Keratinocyte (primary cell): Measurements from ENCODE around the gene TIMM8A. TPM values are rescaled to one million over a fixed set of nuclear protein-coding genes. Genes with fewer than 3 reads are reported as not detected.
A peak's percentile ranks its signal among the peaks of the same experiment; 100 is the strongest.

Source experiments
- DNase-seq: peaks from one replicate; pipeline ENCODE4 v3.0.0-alpha.2; 2011; ENCODE audit warnings: low read depth, missing footprints, low spot score
- FAIRE-seq: peaks from 2 replicates; lab custom pipeline; 2011; peaks lifted over from hg19 to GRCh38; lab: Jason Lieb, UNC
- H2AFZ ChIP-seq: 2 replicates; pipeline ENCODE4 v1.6.0; 2012; ENCODE audit warnings: low read length, control low read depth, inconsistent platforms; ENCODE audit not compliant: control insufficient read depth
- H3K27ac ChIP-seq: 2 replicates; pipeline ENCODE4 v1.5.1; 2011; ENCODE audit warnings: low read length; ENCODE audit not compliant: control insufficient read depth, insufficient read depth
- H3K27me3 ChIP-seq: 3 replicates; pipeline ENCODE4 v1.6.0; 2011; ENCODE audit warnings: low read length; ENCODE audit not compliant: control insufficient read depth, insufficient read depth; ENCODE audit errors: extremely low read depth
- H3K36me3 ChIP-seq, 2 experiments: 2 replicates in 1 of 2; 3 replicates in 1 of 2; pipeline ENCODE4 v1.5.1; 2011; ENCODE audit warnings: low read length in 2 of 2, mild to moderate bottlenecking in 1 of 2; ENCODE audit not compliant: control insufficient read depth in 2 of 2, insufficient read depth in 2 of 2; ENCODE audit errors: extremely low read depth in 1 of 2
- H3K4me1 ChIP-seq: 3 replicates; pipeline ENCODE4 v1.5.1; 2011; ENCODE audit warnings: low read length; ENCODE audit not compliant: control insufficient read depth, insufficient read depth; ENCODE audit errors: extremely low read depth
- H3K4me2 ChIP-seq: 3 replicates; pipeline ENCODE4 v1.6.0; 2011; ENCODE audit warnings: low read depth, low read length; ENCODE audit not compliant: control insufficient read depth, insufficient read depth; ENCODE audit errors: extremely low read depth
- H3K4me3 ChIP-seq, 3 experiments: fragments of 200-600 bp in 1 of 3; sonication (generic) in 1 of 3; 2 replicates in 2 of 3; 3 replicates in 1 of 3; pipeline ENCODE4 v1.5.1; 2011 to 2016; ENCODE audit warnings: low read length in 3 of 3, mild to moderate bottlenecking in 3 of 3, control low read depth in 2 of 3, inconsistent platforms in 1 of 3, low read depth in 1 of 3, mixed read lengths in 1 of 3, mixed run types in 1 of 3, moderate library complexity in 1 of 3; ENCODE audit not compliant: control insufficient read depth in 2 of 3, insufficient read depth in 2 of 3; ENCODE audit errors: extremely low read depth in 1 of 3
- H3K79me2 ChIP-seq: 2 replicates; pipeline ENCODE4 v1.6.0; 2012; ENCODE audit warnings: low read length; ENCODE audit not compliant: control insufficient read depth, insufficient read depth
- H3K9ac ChIP-seq: 3 replicates; pipeline ENCODE4 v1.6.0; 2011; ENCODE audit warnings: low read length; ENCODE audit not compliant: control insufficient read depth, insufficient read depth; ENCODE audit errors: extremely low read depth
- H3K9me1 ChIP-seq: 3 replicates; pipeline ENCODE4 v1.6.0; 2011; ENCODE audit warnings: low read length; ENCODE audit not compliant: control insufficient read depth, insufficient read depth; ENCODE audit errors: extremely low read depth
- H3K9me3 ChIP-seq: 2 replicates; pipeline ENCODE4 v1.5.1; 2012; ENCODE audit warnings: low read depth, low read length; ENCODE audit not compliant: control insufficient read depth
- H4K20me1 ChIP-seq: 3 replicates; pipeline ENCODE4 v1.6.0; 2011; ENCODE audit warnings: low read length; ENCODE audit not compliant: control insufficient read depth, insufficient read depth; ENCODE audit errors: extremely low read depth
- CTCF ChIP-seq, 3 experiments: IDR thresholded peaks in 1 of 3; conservative IDR thresholded peaks in 1 of 3; optimal IDR thresholded peaks in 1 of 3; 2 replicates in 2 of 3; 3 replicates in 1 of 3; pipeline versions ENCODE3 to v1.5.1; 2011; ENCODE audit warnings: low read length in 3 of 3, mild to moderate bottlenecking in 3 of 3, moderate library complexity in 2 of 3, control low read depth in 1 of 3, inconsistent platforms in 1 of 3; ENCODE audit not compliant: insufficient read depth in 2 of 3; ENCODE audit errors: extremely low read depth in 1 of 3
- EZH2 ChIP-seq: IDR thresholded peaks from one replicate; pipeline ENCODE4 v1.6.1; 2012; ENCODE audit warnings: inconsistent platforms, mild to moderate bottlenecking, low read length, moderate library complexity
- dilution Hi-C: fragments of 300-500 bp; cut with MboI; formaldehyde crosslinking; loops from one replicate; pipeline ENCODE4 v1.7.0; 2020; ENCODE audit warnings: low sequenced_read_pairs; ENCODE audit not compliant: extremely low pct_ligation_motif_present
- polyA minus RNA-seq, 3 experiments: library from RNA; depleted of rRNA, polyadenylated mRNA; stranded (reverse); fragments of >200 nt; gene quantifications; 1 replicate in 1 of 3; 2 replicates in 1 of 3; 3 replicates in 1 of 3; pipeline ENCODE4 v1.2.3, GENCODE V29; 2011
- polyA plus RNA-seq, 5 experiments: library from polyadenylated mRNA; depleted of rRNA in 3 of 5; stranded (reverse) in 3 of 5; stranded (forward) in 1 of 5; unstranded in 1 of 5; fragments of >200 nt; gene quantifications; 1 replicate in 1 of 5; 2 replicates in 3 of 5; 3 replicates in 1 of 5; pipeline versions ENCODE4 v1.2.1 to v1.2.3, GENCODE V29; 2011 to 2012; ENCODE audit warnings: missing spikeins in 2 of 5, low read depth in 1 of 5, low replicate concordance in 1 of 5

TIMM8A gene
- polyA plus RNA-seq (12.6 to 17.0 TPM (median 14.6 TPM) in 3 replicates), polyA minus RNA-seq (5.4 to 8.5 TPM (median 7.9 TPM) in 3 replicates)
- 4.0 TPM for polyA plus RNA-seq (2011; ENCODE audit: low read depth)
- polyA plus RNA-seq (2011; cell fraction: cytosol; rRNA removed): 12.5 and 14.5 TPM in 2 replicates
- polyA plus RNA-seq (2011; cell fraction: nucleus; rRNA removed): 8.7 and 9.6 TPM in 2 replicates
- 18.3 and 19.4 TPM in 2 replicates for polyA plus RNA-seq (2012; ENCODE audit: low replicate concordance)
- 12.3 TPM for polyA minus RNA-seq (2011; cell fraction: cytosol; rRNA and poly(A)+ RNA removed)
- polyA minus RNA-seq (2011; cell fraction: nucleus; rRNA and poly(A)+ RNA removed): 3.1 and 8.0 TPM in 2 replicates

GRCh38 chrX:101348452-101349192 is at the start of gene TIMM8A:
Gene TIMM8A, minus strand, starts transcription at chrX:101348742. Its CDS starts 78 bp downstream, at chrX:101348664.
- no peaks in the 10 kb centered on the region for H4K20me1 ChIP-seq
- peak within 1 kb of the TSS; percentile 78 for H3K27ac ChIP-seq
- H3K27me3 ChIP-seq: no peaks in the 10 kb centered on the region
- peak within 1 kb of the TSS; percentile 68 for H3K9ac ChIP-seq
- FAIRE-seq (no peak), DNase-seq (no peak)
- no peaks in the 10 kb centered on the region for H3K9me1 ChIP-seq
- H3K36me3 ChIP-seq: no peaks in the 10 kb centered on the region
- TF ChIP-seq EZH2 (no peak), CTCF (optimal IDR thresholded peaks at IDR 0.05 in 1 of 3, IDR thresholded peaks at IDR 0.05 in 1 of 3, conservative IDR thresholded peaks at IDR 0.05 in 1 of 3; ENCODE audit: extremely low read depth in 1 of 3, insufficient read depth in 2 of 3, low read length in 3 of 3) (no peak)
- H3K4me2 ChIP-seq: peak within 1 kb of the TSS; percentile 94
- H3K79me2 ChIP-seq: peaks cover 26% of the 10 kb centered on the region
- peak within 1 kb of the TSS; percentile 56 to 76 (median 67) for H3K4me3 ChIP-seq
- peaks cover 3% of the 10 kb centered on the region for H3K4me1 ChIP-seq
- H3K9me3 ChIP-seq: no peaks in the 10 kb centered on the region
- dilution Hi-C loops: no loop called here
- peak within 1 kb of the TSS; percentile 84 for H2AFZ ChIP-seq

GRCh38 chrX:101397779-101398178 is 49.2 kb upstream of the TIMM8A start:
- Histone ChIP-seq H3K27me3 (no peaks in the 10 kb centered on the region), H3K9me3 (no peaks in the 10 kb centered on the region), H3K4me1 (no peaks in the 10 kb centered on the region), H3K9me1 (no peaks in the 10 kb centered on the region), H4K20me1 (no peaks in the 10 kb centered on the region), H3K4me3 (no peak overlapping the region), H2AFZ (no peak overlapping the region), H3K79me2 (no peaks in the 10 kb centered on the region), H3K4me2 (no peak overlapping the region), H3K9ac (no peak overlapping the region), H3K36me3 (no peaks in the 10 kb centered on the region), H3K27ac (no peak overlapping the region)
- dilution Hi-C loops: no loop called here
- FAIRE-seq (no peak), DNase-seq (no peak)
- TF ChIP-seq EZH2 (no peak), CTCF (optimal IDR thresholded peaks at IDR 0.05 in 1 of 3, IDR thresholded peaks at IDR 0.05 in 1 of 3, conservative IDR thresholded peaks at IDR 0.05 in 1 of 3; ENCODE audit: extremely low read depth in 1 of 3, insufficient read depth in 2 of 3, low read length in 3 of 3) (no peak)
